Measurements from ENCODE around the gene POLDIP3. TPM values are rescaled to one million over a fixed set of nuclear protein-coding genes. Genes with fewer than 3 reads are reported as not detected.

POLDIP3 gene
- total and polyA plus RNA-seq, 2 of the 4 experiments (the other 2 are of a cell fraction), result 33.9 to 43.6 TPM

GRCh38 chr22:42623301-42623751, 8.6 kb upstream of the POLDIP3 start:
- Histone ChIP-seq H2BK5ac (ENCODE audit: low read depth, low read length, poor library complexity, severe bottlenecking) (no peak overlapping the region), H3K23ac (ENCODE audit: low read depth, low read length) (no peak overlapping the region), H3K27ac (ENCODE audit: insufficient read depth, low read length) (no peak overlapping the region), H2BK15ac (ENCODE audit: low read depth, low read length) (no peak overlapping the region), H4K5ac (ENCODE audit: low read depth, low read length) (no peak overlapping the region), H4K8ac (ENCODE audit: low read depth in 2 of 2, low read length in 2 of 2) (no peak overlapping the region), H3K4ac (ENCODE audit: low read depth, low read length) (no peak overlapping the region), H3K56ac (ENCODE audit: extremely low read depth, insufficient read depth, low read length) (no peak overlapping the region), H4K91ac (ENCODE audit: insufficient read depth, low read depth, low read length) (no peak overlapping the region), H3K79me1 (ENCODE audit: low read depth in 1 of 2, low read length in 2 of 2) (peaks cover 0 to 29% of the 10 kb centered on the region in 2 experiments), H3K27me3 (ENCODE audit: control insufficient read depth, insufficient read depth, low read length) (no peaks in the 10 kb centered on the region), H3K18ac (ENCODE audit: low read depth, low read length) (no peak overlapping the region), H3K36me3 (ENCODE audit: control insufficient read depth, insufficient read depth, low read length) (peaks cover 53% of the 10 kb centered on the region), H3K9me1 (ENCODE audit: insufficient read depth, low read length) (0 out of 2 replicates have a peak, but pooled peaks cover 13% of the 10 kb centered on the region), H3K9ac (ENCODE audit: low read depth, low read length) (no peak overlapping the region), H3K4me3 (ENCODE audit: insufficient read depth, low read depth, low read length) (no peak overlapping the region), H3K9me3 (ENCODE audit: control insufficient read depth, insufficient read depth, low read length) (no peaks in the 10 kb centered on the region), H2AK9ac (replicated peaks; ENCODE audit: low read depth, low read length, poor library complexity) (no peak overlapping the region), H3K14ac (replicated peaks; ENCODE audit: low read depth, low read length) (no peak overlapping the region), H3K4me1 (ENCODE audit: control insufficient read depth, insufficient read depth, low read length) (peaks cover 8% of the 10 kb centered on the region), H2AFZ (replicated peaks; ENCODE audit: low read length, poor library complexity) (no peak overlapping the region), H4K20me1 (ENCODE audit: insufficient read depth, low read length) (peaks cover 22% of the 10 kb centered on the region), H2AK5ac (ENCODE audit: low read depth, low read length) (no peak overlapping the region), H2BK120ac (ENCODE audit: low read depth, low read length) (no peak overlapping the region), H3K4me2 (ENCODE audit: low read depth, low read length) (no peak overlapping the region), H2BK20ac (ENCODE audit: low read depth, low read length) (no peak overlapping the region)
- WGBS, 2 experiments (ENCODE audit: extremely low coverage in 2 of 2, insufficient read length in 1 of 2), result 93% methylated on average over 14 of the region's 18 CpGs; no CpG with 5 or more reads in 1 of the 2 experiments
- TF ChIP-seq FOS (IDR thresholded peaks at IDR 0.05; ENCODE audit: low read depth, low read length), result no peak
- TF ChIP-seq CTCF (conservative IDR thresholded peaks at IDR 0.05; ENCODE audit: low read depth, low read length), result no peak
- no peak for TF ChIP-seq RFX5 (IDR thresholded peaks at IDR 0.05; ENCODE audit: low read depth, low read length)
- no peak for TF ChIP-seq MXI1 (IDR thresholded peaks at IDR 0.05; ENCODE audit: borderline replicate concordance, low read depth, low read length)
- no peak for TF ChIP-seq POLR2A (IDR thresholded peaks at IDR 0.05; ENCODE audit: low read depth, low read length)
- no peak for TF ChIP-seq SMC3 (IDR thresholded peaks at IDR 0.05; ENCODE audit: low read depth, low read length)
- no peak for TF ChIP-seq RAD21 (IDR thresholded peaks at IDR 0.05; ENCODE audit: low read length)
- TF ChIP-seq NFE2L2 (IDR thresholded peaks at IDR 0.05; ENCODE audit: low read depth, low read length), result no peak
- TF ChIP-seq, protein P1, sequence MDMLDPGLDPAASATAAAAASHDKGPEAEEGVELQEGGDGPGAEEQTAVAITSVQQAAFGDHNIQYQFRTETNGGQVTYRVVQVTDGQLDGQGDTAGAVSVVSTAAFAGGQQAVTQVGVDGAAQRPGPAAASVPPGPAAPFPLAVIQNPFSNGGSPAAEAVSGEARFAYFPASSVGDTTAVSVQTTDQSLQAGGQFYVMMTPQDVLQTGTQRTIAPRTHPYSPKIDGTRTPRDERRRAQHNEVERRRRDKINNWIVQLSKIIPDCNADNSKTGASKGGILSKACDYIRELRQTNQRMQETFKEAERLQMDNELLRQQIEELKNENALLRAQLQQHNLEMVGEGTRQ (IDR thresholded peaks at IDR 0.05; ENCODE audit: low read depth, low read length), result no peak
- no peak for TF ChIP-seq CHD1 (IDR thresholded peaks at IDR 0.05; ENCODE audit: low read depth, low read length)
- no peak for TF ChIP-seq MAZ (IDR thresholded peaks at IDR 0.05; ENCODE audit: borderline replicate concordance, low read depth, low read length)
- no peak for TF ChIP-seq CEBPB (IDR thresholded peaks at IDR 0.05; ENCODE audit: low read depth, low read length)
- no peak for TF ChIP-seq ELK1 (IDR thresholded peaks at IDR 0.05; ENCODE audit: borderline replicate concordance, low read depth, low read length)
- TF ChIP-seq BHLHE40 (IDR thresholded peaks at IDR 0.05; ENCODE audit: low read depth, low read length), result no peak
- no peak for TF ChIP-seq MAFK (IDR thresholded peaks at IDR 0.05; ENCODE audit: low read depth, low read length)
- TF ChIP-seq RCOR1 (IDR thresholded peaks at IDR 0.05; ENCODE audit: insufficient replicate concordance, low read length), result no peak
- dilution Hi-C loops (cut with HindIII; ENCODE audit: low sequenced_read_pairs, unreplicated experiment) (no loop called here), intact Hi-C loops (cut with micrococcal nuclease) (no loop called here), in situ Hi-C loops (cut with MboI; ENCODE audit: low sequenced_read_pairs) (no loop called here)
- BruUV-seq (replicated peaks), result no TSS peak
- CTCF ChIA-PET, result no interaction called here
- POLR2A ChIA-PET (ENCODE audit: unreplicated experiment), result no interaction called here
- no peak for DNase-seq
- no peak for ATAC-seq (ENCODE audit: low read depth)
